Measurements from ENCODE around the gene HOXA3.
A peak's percentile ranks its signal among the peaks of the same experiment; 100 is the strongest.

The HOXA3 gene

DNA sequence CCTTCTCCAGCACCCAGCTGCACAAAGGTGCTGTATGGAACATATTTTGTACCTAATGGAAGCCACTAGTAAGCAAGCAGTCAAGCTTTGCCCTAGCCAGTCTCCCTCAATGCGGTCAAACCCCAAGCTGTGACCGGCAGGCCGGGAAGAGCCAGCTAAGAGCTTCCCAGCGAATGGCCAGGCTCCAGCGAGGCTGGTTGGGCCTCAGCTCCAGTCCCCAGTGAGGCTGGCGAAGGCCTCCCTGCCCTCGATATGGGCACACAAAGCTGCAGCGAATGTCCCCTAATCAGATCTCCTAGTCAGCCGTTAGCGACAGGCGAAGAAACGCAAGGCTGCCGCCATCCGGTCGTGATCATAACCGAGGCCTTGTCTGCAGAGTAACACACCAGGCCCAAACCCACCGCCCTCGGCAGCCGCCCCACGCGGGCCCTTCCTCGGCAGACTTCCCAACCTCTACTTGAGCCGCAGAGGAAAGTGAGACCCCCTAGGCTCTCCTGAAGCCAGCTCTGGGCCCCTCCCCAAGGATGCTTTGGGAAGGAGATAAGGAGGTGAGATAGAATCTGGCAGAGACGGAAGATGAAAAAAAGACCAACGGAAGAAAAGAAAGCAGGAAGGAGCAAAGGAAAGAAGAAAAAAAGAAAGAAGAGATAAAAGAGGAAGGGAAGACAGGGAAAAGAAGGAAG lies 16.0 kb upstream of the HOXA3 start:
- DNase-seq (ENCODE audit: low read depth in 1 of 2, low spot score in 1 of 2) = no peak

DNA sequence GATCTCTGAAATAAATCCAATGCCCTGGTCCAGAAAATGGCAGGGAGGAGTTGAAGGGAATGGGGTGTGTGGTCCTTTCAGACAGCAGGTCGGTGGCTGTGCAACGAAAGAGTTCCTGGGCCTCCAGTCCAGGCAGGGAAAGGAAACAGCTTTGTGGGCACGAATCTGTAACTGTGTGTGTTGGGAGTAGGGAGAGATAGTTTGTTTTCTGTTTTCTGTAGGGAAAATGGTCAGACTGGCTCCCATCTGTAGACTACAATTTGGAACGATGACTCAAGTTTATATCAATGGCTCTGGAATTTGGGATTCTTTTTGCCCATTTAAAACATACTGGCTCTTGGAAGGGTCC lies 15.5 kb upstream of the HOXA3 start:
- DNase-seq (ENCODE audit: low read depth in 1 of 2, low spot score in 1 of 2) = no peak

DNA sequence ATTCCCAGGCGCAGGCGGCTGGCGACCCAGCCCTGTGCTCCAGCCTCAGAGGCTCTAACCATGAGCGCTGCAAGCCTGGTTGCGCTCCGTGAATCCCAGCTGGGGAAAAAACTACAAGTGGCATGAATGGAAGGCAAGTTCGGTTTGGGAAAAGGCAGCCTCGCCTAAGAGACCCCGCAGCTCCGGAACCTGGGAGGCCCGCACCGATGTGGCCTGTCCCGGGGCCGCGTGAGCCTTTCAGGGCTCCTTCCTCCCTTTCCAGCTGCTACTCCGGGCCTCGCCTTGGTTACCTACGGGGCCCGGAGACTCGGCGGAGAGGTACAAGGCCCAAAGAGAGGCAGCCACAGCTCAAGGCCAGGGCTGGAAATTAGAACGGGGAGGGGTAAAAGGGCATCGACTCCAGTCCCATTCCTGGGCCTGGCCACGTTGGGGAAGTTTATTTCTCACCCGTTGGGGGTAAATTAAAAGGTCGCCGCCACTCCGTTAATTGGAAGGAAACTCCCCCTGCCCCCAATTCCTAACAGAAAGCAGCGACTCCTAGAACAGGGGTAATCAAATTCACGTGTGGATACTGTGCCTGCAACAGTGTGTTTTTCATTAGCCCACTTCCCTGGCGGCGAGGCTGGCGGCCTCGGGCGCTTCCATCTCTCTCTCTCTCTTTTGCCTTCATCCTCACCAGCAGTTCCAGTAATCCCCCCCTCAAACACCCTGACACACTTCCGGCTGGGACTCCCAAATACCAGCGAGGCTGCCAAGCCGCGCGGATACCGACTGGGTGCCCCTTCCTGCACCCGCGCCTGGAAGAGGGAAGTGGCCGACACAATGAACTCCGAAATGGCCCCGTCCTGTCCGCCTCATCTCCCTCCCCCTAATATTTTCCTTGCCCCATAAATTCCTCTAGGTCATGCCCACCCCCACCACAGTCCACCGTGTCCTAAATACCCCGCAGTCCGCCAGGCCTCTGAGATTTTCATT lies 14.4 kb upstream of the HOXA3 start:
- no peak for DNase-seq (ENCODE audit: low read depth in 1 of 2, low spot score in 1 of 2)

DNA sequence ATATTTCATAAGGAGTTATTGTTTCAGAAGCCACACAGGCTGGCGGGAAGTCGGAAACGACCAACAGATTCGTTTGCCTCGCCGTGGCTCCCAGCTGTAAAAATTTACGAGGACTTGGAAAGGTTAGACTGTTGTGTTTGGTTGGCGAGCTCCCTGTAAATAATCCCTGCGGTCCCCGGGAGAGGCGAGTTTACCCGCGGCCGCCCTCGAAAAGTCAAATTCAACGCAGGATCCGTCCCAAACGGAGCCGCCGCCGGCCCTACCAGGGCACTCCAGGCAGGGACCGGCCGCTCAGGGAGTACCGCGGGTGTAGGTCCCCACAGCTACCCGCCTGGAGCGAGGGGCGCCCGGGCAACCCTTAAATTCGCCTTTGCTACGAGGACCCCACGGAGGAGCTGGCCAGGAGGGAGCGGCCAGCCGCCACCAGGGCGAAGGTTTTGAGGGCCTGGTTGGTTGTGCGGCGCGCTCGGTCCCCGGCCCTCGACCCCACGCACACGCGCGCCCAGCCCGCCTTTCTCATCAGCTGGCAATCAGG lies 13.7 kb upstream of the HOXA3 start:
- DNase-seq (ENCODE audit: low read depth in 1 of 2, low spot score in 1 of 2) = no peak

DNA sequence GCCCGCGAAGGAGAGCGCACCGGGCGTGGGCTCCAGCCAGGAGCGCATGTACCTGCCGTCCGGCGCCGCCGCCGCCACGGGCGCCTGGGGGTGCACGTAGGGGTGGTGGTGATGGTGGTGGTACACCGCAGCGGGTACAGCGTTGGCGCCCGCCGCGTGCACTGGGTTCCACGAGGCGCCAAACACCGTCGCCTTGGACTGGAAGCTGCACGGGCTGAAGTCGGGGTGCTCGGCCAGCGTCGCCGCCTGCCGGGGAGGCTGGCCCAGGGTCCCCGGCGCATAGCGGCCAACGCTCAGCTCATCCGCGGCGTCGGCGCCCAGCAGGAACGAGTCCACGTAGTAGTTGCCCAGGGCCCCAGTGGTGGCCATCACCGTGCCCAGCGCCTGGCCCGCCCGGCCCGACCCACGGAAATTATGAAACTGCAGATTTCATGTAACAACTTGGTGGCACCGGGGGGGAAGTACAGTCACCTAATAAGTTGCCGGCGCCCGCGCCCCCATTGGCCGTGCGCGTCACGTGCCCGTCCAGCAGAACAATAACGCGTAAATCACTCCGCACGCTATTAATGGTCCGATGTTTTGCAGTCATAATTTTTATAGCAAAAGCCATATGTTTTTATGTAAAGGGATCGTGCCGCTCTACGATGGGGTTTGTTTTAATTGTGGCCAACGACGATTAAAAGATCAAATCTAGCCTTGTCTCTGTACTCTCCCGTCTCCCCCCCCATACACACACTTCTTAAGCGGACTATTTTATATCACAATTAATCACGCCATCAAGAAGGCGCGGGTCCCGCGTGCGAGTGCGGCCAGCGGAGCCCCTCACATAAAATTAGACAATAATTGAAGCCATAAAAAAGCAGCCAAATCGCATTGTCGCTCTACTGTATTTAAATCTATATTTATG lies 13.0 kb upstream of the HOXA3 start, which contains the start of gene HOXA9:
TSS of gene HOXA9 (minus strand) at position 449 of the 907 bp plus-strand sequence. CDS start at position 369, 80 bp downstream.
- DNase-seq (ENCODE audit: low read depth in 1 of 2, low spot score in 1 of 2) = no peak

DNA sequence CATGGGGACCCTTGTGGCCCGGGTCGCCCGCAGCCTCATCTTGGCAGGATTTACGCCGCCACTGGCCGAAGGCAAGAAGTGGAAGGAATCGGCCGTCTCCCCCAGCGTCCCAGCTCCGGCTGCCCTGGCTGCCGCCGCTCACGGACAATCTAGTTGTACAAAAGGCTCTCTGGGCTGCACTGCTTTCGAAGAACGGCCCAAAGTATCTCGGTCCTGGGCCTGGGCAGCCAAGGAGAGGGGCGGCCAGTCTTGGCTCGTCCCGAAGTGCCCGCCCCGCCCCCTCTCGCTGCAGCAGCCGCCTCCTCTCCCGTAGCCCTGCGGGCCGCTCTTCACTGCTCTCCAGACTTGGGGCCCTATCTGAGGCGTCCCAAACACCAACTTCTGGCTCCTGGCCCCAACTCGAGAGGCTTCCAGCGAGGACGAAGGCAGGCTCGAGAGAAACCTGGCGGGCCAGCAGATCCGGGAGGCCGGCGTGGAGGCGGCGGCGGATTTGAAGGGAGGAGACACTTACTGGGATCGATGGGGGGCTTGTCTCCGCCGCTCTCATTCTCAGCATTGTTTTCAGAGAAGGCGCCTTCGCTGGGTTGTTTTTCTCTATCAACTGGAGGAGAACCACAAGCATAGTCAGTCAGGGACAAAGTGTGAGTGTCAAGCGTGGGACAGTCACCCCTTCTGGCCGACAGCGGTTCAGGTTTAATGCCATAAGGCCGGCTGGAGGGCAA lies 12.1 kb upstream of the HOXA3 start:
- DNase-seq (ENCODE audit: low read depth in 1 of 2, low spot score in 1 of 2) = no peak

DNA sequence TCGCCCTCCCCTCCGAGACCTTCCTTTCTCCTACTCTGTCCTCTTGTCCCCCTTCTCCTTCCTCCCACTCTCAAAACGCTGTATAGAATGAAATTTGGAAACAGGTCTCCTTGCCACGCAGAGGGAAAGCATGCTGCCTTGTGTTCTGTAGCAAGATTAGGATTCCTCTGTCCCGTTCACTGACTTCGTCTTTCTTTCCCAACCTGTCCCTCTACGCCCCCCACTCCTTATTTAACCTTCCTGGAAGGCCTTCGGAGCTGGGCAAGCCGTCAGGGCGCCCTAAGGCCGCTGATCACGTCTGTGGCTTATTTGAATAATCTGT lies 11.6 kb upstream of the HOXA3 start:
- no peak for DNase-seq (ENCODE audit: low read depth in 1 of 2, low spot score in 1 of 2)

DNA sequence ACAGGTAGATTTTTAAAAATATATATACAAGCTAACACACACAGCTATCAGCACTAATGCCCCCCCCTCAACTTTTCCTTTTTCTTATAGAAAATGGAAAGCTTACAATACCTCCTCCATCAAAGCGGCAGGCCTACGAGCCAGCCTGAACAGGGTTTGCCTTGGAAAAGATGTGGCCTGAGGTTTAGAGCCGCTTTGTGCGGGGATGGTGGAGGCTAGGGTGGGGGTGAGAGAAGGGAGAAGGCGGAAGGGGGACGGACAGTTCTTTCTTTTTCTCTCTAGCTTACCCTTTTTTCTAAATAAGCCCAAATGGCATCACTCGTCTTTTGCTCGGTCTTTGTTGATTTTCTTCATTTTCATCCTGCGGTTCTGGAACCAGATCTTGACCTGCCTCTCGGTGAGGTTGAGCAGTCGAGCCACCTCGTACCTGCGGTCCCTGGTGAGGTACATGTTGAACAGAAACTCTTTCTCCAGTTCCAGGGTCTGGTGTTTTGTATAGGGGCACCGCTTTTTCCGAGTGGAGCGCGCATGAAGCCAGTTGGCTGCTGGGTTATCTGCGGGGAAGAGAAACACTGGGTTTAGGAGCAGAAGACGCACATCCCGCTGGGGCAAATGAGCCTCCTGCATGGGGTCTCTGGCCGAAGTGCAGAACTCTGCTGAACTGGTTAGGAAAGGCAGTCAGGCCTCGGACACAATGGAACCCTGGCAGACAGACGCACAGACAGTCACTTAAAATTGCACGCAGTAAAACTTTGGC lies 11.1 kb upstream of the HOXA3 start:
- DNase-seq (ENCODE audit: low read depth in 1 of 2, low spot score in 1 of 2) = no peak

DNA sequence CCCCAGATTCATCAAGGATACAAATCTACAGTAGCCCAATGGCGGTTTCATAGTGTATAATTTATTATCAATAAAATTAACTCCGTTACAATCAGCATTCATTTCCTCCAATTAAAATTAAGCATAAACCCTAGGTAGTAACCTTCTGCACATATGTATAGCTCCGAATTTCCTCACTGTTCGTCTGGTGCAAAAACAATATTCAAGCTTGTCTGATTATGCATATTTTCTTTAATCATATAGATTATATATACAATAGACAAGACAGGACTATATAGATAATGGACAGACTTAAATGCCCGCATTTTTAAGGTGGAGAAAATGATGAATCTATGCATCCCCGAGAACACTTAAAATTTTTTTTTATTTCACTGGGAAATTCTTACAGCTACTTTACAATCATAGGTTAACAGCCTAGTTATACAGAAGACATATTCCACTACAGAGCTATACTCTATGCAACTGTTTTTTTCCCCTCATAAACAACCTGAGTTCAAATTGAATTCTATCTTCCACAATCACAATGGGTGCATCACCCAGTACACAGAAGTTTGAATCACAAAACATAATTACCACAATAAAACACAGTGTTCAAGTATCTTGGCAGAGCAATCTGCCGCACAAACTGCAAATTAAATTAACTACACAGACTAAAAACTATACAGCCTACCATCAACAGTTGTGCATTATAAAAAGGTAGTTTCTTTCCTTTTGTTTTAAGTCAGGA lies 10.3 kb upstream of the HOXA3 start:
- DNase-seq (ENCODE audit: low read depth in 1 of 2, low spot score in 1 of 2) = no peak

DNA sequence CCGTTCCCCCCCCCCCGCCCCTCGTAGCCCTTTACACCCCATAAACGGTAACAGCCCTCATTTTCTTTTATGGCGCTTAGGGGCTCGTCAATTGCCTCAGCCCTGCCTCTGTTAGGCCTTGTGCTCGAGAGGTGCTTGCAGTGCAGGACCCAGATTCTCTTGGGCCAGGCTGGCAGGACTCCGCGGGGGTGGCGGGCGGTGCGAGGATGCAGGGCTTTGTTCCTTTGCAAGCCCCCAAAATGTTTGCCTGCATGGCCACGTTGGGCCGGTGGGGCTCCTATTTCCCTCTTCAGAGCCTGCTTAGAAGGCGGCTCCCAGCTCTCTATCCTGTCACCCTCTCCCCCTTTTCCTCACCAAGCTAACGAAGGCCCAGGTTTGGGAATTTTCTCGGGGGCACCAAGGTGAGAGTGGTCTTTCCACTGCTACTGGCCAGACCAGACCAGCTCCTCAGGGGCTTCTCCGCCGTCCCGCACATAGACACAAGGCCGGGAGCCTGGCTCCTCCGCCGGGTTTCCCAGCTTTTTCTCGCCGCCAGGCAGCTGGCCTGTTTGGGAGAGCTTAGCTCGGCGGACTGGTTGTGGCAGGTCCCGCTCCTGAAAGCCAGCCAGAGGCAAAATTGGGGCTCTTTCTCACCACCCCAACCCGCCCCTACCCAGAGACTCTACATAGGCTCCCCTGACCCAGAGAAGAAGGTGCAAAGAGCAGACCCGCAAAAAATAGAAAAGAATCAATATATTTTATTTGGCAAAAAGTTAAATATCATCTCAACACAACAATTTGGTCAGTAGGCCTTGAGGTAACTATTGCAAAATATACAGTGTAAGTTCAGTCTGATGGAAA lies 9.6 kb upstream of the HOXA3 start:
- no peak for DNase-seq (ENCODE audit: low read depth in 1 of 2, low spot score in 1 of 2)

DNA sequence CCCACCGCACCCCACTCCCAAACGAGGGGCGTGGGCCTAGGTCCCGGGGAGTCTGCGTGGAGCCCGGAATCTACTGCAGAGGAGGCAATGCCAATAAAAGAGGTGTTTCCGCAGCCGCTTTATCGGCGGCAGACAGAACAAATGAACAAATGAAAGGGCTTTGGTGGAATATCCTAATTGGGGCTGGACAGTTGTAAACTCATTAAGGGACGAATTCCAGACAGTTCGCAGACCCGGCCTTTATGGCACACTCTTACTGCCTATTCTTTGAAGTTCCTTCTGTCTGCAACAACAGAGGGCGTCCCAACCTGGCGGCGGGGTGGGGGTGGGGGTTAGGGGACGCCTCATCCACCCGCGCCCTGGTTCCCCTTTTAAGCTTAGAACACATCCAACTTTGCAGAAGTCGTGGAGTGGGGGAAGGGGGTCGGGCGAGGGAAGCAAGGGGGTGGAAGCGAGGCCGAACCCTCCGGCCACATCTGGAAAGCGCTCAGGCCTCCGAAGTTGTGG lies 8.9 kb upstream of the HOXA3 start:
- DNase-seq (ENCODE audit: low read depth in 1 of 2, low spot score in 1 of 2) = no peak

DNA sequence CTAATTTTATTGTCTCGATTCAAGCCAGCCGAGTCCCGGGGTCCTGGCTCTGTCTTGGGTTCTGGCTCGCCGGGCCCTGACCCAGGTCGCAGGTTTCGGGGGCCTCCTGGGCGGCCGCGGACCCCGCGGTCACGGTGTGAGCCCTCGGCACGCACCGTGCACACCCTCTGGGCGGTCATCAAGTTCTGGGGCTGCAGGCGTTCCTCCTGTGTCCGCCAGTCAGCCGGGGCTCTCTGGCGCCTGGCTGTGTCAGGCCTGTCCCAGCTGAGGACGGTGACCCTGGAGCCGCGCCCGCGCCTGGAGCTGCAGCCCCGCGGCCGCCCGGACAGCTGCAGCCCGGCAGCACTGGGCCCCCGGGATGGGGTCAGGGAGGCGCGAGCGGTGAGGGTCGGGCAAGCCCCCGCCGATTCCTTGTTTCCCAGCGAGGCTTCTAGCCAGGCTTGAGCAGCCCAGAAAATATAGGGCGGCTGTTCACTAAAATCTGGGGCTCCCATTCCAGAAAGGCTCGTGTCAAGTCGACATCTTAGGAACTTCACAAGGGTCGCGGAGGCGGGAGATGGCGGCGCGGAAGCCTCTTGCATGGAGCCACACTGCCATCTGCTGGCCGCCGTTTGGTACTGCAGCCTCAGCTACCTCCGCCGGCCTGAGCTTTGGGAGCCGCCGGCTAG lies 8.3 kb upstream of the HOXA3 start:
- peak; percentile 78 to 80 for DNase-seq (ENCODE audit: low read depth in 1 of 2, low spot score in 1 of 2)

DNA sequence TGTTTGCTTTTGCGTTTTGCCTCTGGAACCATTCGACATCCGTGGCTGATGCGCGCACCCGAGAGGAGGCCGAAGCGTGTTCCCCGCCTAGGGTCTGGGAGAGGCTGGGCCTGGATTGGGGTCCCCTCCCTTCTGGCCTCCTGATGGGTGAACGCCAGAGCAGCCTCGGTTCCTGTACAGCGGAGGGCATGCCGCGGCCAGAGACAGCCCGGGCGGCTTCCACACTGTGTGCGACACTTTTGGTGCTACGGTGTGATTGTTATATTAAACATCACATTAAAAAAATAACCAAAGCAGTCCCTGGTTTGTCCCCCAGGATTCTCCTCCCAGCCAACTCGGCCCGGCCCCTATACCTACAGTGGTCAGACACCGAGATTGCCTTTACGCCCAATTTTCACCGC lies 7.8 kb upstream of the HOXA3 start:
- DNase-seq (ENCODE audit: low read depth in 1 of 2, low spot score in 1 of 2) = no peak

DNA sequence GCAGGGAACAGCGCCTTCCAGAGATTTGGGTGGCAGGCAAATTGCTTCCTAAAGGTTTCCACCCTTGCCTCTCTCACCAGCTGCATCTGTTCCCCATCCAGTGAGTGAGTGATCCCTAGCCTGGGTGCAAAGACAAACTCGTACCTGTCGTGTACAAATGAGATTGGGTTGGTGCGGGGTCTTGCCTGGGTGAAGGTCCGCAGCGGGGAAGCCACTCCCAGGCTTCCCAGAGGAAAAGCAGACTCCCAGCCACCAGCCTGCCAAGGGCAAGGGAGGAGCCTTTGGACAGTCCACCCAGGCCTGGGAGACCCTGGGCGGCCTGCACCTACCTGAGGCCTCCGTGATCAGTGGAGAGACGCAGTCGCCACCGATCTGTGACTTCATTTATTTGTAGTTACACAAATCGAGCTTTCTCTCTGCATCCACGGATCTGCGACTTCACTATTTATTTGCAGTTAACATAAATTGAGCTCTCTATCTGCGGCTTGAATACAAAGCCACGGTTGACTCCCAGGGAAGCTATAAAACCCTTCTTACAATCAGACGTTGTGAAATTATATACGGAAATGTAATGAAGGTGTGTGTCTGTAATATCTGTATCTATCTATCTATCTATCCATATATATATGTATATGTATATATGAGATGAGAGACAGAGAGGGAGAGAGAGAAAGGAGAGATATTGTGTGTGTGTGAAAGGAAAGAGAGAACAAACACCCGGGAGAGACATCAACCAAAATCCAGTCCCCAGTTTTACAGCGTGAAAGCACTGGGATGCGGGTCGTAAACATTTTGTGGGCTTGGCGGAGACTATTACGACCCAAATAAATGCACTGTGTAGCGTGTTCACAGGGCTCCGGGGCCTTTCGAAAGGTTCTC lies 7.1 kb upstream of the HOXA3 start:
- DNase-seq (ENCODE audit: low read depth in 1 of 2, low spot score in 1 of 2) = no peak

DNA sequence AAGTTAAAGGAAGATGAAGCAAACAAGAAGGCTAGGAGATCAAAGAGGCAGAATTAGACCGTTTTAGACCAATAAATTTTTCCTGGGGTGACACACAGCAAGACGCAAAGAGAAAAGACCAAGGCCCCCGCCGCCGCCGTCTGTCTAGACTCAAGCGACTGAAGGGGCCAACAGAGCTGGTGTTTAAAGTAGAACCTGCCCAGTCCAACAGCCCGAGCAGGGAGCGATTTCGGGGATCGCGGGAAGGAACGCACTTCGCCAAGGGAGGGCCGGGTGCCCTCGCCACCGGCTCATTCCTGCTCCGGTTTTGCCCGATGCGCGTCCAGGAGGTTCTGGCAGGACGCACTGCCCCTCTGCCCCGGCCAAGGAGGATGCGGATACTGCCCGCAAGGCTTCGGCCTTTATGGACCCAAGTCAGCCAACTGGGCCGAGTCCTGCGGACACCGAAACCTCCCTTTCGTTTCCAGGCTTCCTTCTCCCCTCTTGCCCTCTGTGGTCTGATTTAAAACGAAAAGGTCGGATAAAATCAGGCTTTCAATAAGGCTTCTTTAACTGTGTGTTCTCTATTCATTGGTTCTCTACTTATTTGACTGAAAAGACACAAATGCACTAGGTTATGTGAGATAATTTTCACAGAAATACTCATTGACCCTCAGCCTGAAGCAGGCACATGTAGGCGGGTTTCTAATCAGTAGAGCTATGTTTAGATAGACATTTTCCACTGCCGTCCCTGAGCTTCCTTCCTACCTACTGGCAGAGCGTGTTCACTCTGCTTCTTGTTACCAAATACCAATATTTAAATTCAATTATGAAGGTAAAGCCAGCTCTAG lies 6.3 kb upstream of the HOXA3 start:
- no peak for DNase-seq (ENCODE audit: low read depth in 1 of 2, low spot score in 1 of 2)

Data from activated T-helper 1 cell treated with anti-CD3 and anti-CD28 coated beads, Interleukin-2, amount 50 U/mL, for 16 hours (primary cell).